GM12873 (cell line): ENCODE data around the gene YTHDF1.
A peak's percentile ranks its signal among the peaks of the same experiment; 100 is the strongest.

Experiments
- CTCF ChIP-seq: IDR thresholded peaks from 2 replicates; pipeline ENCODE4 v1.5.1; 2012; ENCODE audit warnings: low read depth, mild to moderate bottlenecking, moderate library complexity, low read length, control low read depth; ENCODE audit not compliant: insufficient read depth; ENCODE audit errors: missing control alignments

The YTHDF1 gene

DNA sequence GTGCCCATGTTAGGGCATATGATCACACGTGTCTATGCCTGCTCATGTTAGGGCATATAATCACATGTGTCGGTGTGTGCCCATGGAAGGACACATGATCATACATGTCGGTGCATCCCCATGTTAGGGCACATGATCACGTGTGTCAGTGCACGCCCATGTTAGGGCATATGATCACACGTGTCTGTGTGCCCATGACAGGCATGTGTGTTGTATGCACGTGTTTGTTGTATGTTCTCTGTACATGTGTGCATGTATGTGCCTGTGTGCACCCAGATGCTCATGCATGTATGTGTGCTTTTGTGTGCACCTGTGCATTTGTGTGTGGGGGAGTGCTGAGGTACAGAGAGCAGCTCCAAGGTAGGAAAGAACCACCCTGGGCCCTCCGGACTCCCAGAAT lies 29.8 kb downstream of the YTHDF1 start:
- TF ChIP-seq CTCF = no peak

GRCh38 chr20:63185215-63185796 lies 30.6 kb downstream of the YTHDF1 start:
- TF ChIP-seq CTCF = no peak

DNA sequence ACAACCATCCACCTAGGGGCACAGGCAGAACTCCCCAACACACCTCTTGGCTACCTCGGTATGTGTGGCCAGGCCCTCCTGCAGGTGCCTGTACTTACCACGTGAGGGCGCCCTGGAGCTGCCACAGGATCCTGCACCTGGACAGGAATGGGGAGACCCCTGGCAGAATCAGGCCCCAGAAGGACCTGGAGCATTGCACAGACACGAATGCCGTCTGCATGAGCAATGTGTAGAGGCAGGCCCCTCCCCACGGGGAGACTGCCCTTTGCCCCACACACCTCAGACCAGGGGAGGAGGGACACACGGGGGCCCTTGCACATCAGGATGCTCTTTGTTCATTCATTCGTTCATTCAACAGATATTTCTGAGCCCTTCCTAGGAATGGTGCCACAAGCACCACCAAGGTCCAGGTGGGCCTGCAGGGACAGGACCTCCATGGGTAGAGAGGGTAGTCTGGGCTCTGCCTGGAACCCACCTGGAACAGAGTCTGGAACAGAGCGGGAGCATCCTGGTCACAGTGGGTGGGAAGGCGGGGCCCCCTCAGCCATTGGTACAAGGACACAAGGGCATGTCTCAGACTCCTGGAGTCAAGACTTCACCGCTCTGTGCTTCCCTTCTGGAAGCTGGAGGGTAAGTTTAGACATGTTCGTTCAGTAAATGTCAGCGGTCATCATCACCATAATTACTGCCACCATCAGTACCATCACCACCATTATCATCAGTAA lies 32.3 kb downstream of the YTHDF1 start:
- peak; percentile 93 for TF ChIP-seq CTCF

DNA sequence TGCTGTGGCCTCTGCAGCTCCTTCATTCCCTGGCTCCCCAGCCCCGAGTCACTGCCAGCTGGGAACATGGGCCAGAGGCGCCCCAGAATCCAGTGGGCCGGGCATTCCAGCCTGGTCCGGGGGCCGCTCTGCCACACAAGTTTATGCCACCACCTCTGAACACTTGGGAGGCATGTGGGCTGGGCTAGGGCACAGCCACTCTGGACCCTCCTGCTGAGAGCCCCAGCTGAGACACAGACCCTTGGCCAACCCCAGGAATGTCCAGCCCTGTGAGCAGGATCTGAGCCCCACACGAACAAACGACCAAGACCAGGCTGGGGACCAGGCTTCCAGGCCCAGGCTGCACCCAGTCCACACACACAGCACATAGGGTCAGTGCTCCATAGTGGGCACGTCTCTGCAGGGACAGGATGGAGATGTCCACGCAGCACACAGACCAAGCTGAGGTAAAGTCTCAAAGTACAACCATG lies 33.0 kb downstream of the YTHDF1 start:
- no peak for TF ChIP-seq CTCF

GRCh38 chr20:63182425-63182824 lies 33.5 kb downstream of the YTHDF1 start:
- no peak for TF ChIP-seq CTCF

GRCh38 chr20:63181226-63181625 lies 34.7 kb downstream of the YTHDF1 start:
- TF ChIP-seq CTCF = no peak

DNA sequence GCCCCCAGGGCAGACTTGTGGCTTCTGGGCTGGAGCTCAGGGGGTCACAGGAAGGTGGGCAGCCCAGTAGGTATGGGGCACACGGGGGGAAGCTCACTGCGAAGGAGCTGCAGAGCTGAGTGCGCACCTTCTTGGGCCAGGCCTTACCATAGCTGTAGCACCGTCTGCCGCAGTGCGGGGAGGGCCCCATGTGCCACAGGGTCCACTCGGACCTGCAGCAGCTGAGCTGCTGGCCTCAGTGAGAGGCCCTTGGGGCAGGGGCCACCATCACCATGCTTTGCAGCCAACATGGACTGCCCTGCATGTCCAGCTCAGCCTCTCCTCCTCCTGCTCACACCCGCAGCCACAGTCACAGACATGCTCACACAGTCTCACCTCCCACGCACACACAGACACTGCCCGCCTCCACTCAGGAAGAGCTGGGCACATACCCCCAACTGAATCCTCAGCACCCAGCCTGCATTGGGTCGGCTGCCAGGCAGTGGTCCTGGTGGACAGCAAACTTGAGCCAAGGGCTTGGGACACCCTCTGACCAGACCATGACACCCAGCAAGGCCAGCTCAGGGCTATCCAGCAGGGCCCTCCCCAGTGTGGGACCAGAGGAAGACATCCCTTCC lies 35.3 kb downstream of the YTHDF1 start:
- no peak for TF ChIP-seq CTCF
